Lower leg skin (tissue), 4 donors: Measurements from ENCODE around the gene HSPA4. TPM values are rescaled to one million over a fixed set of nuclear protein-coding genes. Genes with fewer than 3 reads are reported as not detected.

ENCODE experiments used
- DNase-seq, 2 donors: peaks; one replicate each; pipeline ENCODE4 v3.0.0-alpha.2; 2019; ENCODE audit warnings: low spot score in 2 of 2
- H3K4me3 ChIP-seq: fragments of 200-600 bp; sonication (generic); 2 replicates; pipeline ENCODE4 v1.5.1; 2017; ENCODE audit warnings: mild to moderate bottlenecking, low read depth; ENCODE audit not compliant: poor library complexity, severe bottlenecking
- CTCF ChIP-seq, 3 donors: fragments of 450-650 bp; IDR thresholded peaks; one replicate each; pipeline ENCODE4 v1.5.1; 2016; ENCODE audit warnings: antibody characterized with exemption in 3 of 3, mild to moderate bottlenecking in 3 of 3, moderate library complexity in 2 of 3
- POLR2A ChIP-seq, 2 donors: fragments of 450-650 bp; IDR thresholded peaks; one replicate each; pipeline ENCODE4 v1.6.1; 2016 to 2017; ENCODE audit warnings: antibody characterized with exemption in 2 of 2, mild to moderate bottlenecking in 1 of 2, moderate library complexity in 1 of 2
- WGBS, 2 donors: methylation state at CpG; one replicate each; pipeline ENCODE4 v1.1.5; 2018; 5-methylcytosine and 5-hydroxymethylcytosine counted together
- intact Hi-C: fragments of 100-400 bp; cut with DNase I; formaldehyde crosslinking; loops from one replicate; pipeline ENCODE4 v1.15.0; 2023; ENCODE audit warnings: low total_unique reads
- total RNA-seq, 4 donors: library from RNA; depleted of rRNA; stranded (reverse); fragments of >200 nt; gene quantifications; one replicate each; pipeline ENCODE4 v1.1.0, GENCODE V29; 2016

Gene HSPA4
- total RNA-seq, 4 donors from 2014 or later: 33.0 to 49.3 (median 42.2) TPM

- WGBS, 2 donors: 87 to 95% methylated on average over 15 of the region's 15 CpGs
Measured at GRCh38 chr5:133053448-133053847, 1.6 kb downstream of the HSPA4 start.

GRCh38 chr5:133054697-133055471 is 3.1 kb downstream of the HSPA4 start:
- DNase-seq: no peak
- TF ChIP-seq CTCF (IDR thresholded peaks at IDR 0.05): no peak
- TF ChIP-seq POLR2A (IDR thresholded peaks at IDR 0.05): no peak
- 90 to 92% methylated on average over 7 of the region's 7 CpGs for WGBS, 2 donors
- intact Hi-C loops: no loop called here
- no peak overlapping the region for H3K4me3 ChIP-seq

More at GRCh38 chr5:133053448-133053847, 1.6 kb downstream of the HSPA4 start:
- intact Hi-C loops: no loop called here
- DNase-seq: no peak
- TF ChIP-seq CTCF (IDR thresholded peaks at IDR 0.05) (no peak), POLR2A (IDR thresholded peaks at IDR 0.05) (no peak)
- H3K4me3 ChIP-seq: no peak overlapping the region

GRCh38 chr5:133056891-133057290 is 5.1 kb downstream of the HSPA4 start:
- no peak for DNase-seq
- H3K4me3 ChIP-seq: no peak overlapping the region
- intact Hi-C loops: no loop called here
- 96 to 100% methylated on average over 1 of the region's 1 CpG for WGBS, 2 donors
- TF ChIP-seq POLR2A (IDR thresholded peaks at IDR 0.05): no peak
- TF ChIP-seq CTCF (IDR thresholded peaks at IDR 0.05): no peak

- H3K4me3 ChIP-seq: no peak overlapping the region
- TF ChIP-seq CTCF (IDR thresholded peaks at IDR 0.05) (no peak), POLR2A (IDR thresholded peaks at IDR 0.05) (no peak)
- intact Hi-C loops: no loop called here
- DNase-seq: no peak
- 79 to 81% methylated on average over 3 of the region's 3 CpGs for WGBS, 2 donors
Measured at GRCh38 chr5:133059621-133060020, 7.8 kb downstream of the HSPA4 start.

- no peak for TF ChIP-seq POLR2A (IDR thresholded peaks at IDR 0.05)
- TF ChIP-seq CTCF (IDR thresholded peaks at IDR 0.05): no peak
- WGBS, 2 donors: 68 to 78% methylated on average over 1 of the region's 1 CpG
- H3K4me3 ChIP-seq: no peak overlapping the region
- intact Hi-C loops: no loop called here
- no peak for DNase-seq
Measured at GRCh38 chr5:133062276-133062675, 10.5 kb downstream of the HSPA4 start.

- no peak for TF ChIP-seq CTCF (IDR thresholded peaks at IDR 0.05)
- no peak for TF ChIP-seq POLR2A (IDR thresholded peaks at IDR 0.05)
- no peak for DNase-seq
- intact Hi-C loops: no loop called here
- H3K4me3 ChIP-seq: no peak overlapping the region
- WGBS, 2 donors: 76 to 77% methylated on average over 10 of the region's 10 CpGs
Measured at GRCh38 chr5:133063965-133064364, 12.2 kb downstream of the HSPA4 start.
